GM04503 (cell line): Measurements from ENCODE around the gene AFAP1.

Experiments
- DNase-seq: peaks from one replicate; pipeline ENCODE4 v3.0.0-alpha.2; 2012; ENCODE audit warnings: low read depth

The AFAP1 gene

GRCh38 chr4:7967501-7968261 is 28.0 kb upstream of the AFAP1 start:
- no peak for DNase-seq

DNA sequence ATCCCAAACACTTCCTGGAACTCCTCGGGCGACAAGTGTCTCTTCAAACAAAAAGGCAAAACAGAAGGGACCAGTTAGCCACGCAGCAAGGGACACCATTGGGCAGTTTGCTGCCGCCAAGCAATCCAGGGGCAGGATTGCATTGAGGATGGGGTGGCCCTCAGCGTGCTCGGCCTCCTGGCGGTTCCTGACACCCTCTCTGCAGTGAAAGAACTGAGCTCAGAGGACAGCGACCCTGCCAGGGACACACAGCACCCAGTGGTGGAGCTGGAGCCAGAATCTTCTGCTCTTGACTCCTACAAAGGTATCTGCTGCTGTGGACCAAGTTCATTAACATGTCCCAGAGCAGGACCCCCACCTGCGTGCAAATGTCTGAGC is 27.4 kb upstream of the AFAP1 start:
- DNase-seq: no peak

GRCh38 chr4:7966281-7967062 is 26.8 kb upstream of the AFAP1 start:
- DNase-seq: no peak

GRCh38 chr4:7964890-7965662 is 25.4 kb upstream of the AFAP1 start:
- DNase-seq: no peak

- no peak for DNase-seq
Observed at GRCh38 chr4:7964459-7964858, 24.8 kb upstream of the AFAP1 start.

- no peak for DNase-seq
Observed at GRCh38 chr4:7963691-7964090, 24.0 kb upstream of the AFAP1 start.

DNA sequence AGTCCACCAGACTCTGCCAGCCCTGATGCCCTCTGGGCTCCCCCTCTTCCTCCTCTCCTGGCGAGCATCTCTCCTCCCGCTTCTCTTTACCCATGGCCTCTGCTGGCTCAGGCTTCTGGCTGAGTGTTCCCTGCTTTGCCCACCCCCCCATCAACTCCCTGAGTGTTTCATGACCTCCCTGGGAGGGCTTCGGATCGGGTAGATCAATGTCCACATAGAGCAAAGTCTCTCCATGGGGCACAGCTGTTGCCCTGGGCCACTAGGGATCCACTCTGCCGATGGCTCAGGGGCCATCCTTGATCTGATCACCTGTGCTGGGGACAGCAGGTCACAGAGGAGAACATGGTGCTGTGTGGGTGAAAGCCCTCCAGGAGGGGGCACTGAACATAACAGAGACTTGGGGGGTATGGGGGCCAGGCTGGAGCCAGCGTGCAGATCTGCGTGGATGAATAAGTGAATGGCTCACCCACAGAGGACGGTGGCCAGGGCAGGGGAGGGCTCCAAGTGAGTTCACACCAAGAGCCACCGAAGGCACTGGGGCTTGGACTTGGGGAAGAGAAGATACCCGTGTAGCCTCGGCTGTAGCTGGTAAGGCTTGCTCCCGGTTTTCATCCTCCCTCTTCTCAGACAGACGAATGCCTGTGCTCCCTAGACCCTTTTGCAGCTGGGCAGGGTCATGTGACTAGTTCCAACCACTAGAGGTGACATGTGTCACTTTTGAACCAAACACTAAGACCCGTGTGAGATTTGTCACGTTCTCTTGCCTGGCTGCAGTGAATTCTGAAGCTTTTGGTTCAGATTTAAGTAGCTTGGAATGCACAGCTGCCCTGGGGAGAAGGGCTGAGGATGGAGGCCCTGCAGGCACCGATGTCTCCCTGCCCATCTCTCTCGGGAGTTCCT is 23.2 kb upstream of the AFAP1 start:
- no peak for DNase-seq

GRCh38 chr4:7960790-7961655 is 21.4 kb upstream of the AFAP1 start:
- DNase-seq: peak; percentile 95

DNA sequence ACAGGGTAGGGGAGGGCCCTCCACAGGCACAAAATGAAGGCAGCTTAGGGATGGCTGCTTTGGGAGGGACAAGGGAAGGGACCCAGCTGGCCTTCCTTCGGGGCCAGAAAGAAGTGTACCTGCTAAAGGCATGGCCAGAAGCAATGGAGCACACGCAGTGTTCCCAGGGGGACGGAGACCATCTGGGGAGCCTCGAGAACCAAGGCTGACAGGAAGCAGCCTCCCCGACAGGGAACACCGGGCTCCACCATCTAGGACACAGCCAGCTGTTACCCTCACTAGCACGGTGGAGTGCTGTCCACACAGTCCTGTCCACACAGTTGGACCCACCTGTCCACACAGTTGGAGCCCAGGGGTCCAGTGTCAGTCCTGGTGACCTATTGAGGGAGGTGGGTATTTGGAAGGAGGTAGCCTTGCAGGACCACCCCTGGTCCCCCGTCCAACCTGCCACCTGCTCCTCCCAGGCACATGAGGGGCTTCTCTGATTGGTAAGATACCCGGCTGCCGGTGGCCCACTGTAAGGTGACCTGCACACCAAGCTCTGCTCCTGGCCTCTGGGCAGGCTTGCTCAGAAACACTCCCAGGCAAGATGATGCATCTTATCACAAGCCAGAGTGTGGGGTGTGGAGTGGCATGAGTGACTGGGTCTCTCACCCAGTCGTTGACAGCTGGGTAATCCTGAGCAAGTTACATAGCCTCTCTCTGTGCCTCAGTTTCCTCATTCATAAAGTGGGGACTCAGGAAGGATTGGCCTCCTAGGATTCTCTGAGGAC is 20.5 kb upstream of the AFAP1 start:
- no peak for DNase-seq

DNA sequence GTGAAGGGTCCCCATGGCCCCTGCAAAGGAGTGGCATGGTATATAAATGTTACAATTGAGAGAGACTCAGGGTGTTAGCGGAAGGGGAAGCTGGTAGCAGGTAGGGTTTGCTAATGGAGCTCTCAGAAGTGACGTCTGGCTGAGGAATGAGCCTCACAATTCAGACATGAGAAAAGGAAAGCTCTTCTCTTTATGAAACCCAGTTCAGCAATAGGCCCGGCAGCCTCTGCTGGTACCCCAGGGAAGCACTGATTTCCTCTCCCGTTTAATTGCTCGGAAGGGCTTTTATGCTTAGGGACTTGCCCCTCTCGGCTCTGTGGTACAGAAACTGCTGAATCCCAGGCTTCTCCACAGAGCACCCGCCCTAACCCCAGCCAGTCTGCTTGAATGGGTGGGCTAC is 19.4 kb upstream of the AFAP1 start:
- DNase-seq: no peak

GRCh38 chr4:7956934-7957656 is 17.4 kb upstream of the AFAP1 start:
- DNase-seq: no peak

GRCh38 chr4:7956270-7956808 is 16.7 kb upstream of the AFAP1 start:
- DNase-seq: no peak

DNA sequence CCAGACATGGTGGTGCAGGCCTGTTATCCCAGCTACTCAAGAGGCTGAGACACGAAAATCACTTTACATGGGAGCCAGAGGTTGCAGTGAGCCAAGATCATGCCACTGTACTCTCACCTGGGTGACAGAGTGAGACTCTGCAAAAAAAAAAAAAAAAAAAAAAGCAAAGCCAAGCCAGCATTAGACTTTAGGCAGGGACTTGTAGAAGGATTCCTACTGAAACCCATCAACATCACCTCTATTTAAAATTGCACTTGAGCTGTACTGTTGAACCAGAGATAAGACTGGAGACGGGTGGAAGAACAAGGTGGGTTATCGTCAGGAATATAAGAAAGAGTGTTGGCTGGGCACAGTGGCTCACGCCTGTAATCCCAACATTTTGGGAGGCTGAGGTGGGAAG is 15.7 kb upstream of the AFAP1 start:
- DNase-seq: no peak

GRCh38 chr4:7952615-7953014 is 13.0 kb upstream of the AFAP1 start:
- DNase-seq: no peak

DNA sequence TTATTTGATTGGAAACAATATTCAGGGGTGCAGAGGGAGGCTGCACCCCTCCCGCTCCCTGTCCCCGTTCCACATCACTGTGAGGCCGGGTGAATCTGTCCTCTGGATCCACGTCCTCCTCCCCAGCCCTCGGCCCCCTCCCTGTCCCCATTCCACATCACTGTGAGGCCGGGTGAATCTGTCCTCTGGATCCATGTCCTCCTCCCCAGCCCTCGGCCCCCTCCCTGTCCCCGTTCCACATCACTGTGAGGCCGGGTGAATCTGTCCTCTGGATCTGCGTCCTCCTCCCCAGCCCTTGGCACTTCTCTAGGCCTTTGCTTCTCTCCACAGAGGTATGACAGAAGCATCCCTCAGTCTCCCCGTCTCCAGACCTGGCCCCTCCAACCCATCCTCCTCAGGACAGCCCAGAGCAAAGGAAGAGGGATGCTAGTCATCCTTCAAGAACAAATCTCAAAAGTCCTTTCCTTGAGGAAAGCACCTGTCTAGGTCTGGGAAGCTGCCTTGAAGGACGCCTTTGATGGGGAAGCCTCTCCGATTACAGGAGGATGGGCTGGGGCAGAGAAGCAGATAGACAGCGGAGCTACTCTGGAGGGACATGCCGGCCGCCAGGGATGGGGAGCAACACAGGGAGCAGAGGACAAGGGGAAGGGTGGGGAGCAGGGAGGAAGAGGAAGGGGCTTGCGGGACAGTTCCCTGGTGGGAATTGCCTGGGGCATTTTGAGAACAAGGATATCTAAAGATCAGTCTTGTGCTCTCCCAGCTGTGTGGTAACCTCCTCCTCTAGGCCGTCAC is 10.8 kb upstream of the AFAP1 start:
- no peak for DNase-seq

DNA sequence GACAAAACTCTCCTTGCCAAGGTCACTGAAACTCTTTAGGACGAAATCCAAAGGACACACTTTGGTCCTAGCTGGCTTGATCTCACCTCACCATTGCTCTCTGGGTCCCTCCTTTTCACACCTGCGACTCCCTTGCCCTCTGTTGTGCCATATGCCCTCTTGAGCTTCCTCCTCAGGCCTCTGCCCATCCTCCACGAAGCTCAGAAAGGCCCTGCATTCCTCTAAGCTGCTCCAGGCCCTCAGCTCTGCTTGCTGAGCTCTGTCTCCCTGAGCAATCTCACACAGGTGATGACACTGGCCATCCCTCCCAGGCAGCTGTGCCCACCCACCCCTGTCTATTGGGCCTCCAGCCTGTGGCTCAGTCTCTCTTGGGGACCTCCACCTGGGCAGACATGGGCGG is 10.1 kb upstream of the AFAP1 start:
- no peak for DNase-seq

DNA sequence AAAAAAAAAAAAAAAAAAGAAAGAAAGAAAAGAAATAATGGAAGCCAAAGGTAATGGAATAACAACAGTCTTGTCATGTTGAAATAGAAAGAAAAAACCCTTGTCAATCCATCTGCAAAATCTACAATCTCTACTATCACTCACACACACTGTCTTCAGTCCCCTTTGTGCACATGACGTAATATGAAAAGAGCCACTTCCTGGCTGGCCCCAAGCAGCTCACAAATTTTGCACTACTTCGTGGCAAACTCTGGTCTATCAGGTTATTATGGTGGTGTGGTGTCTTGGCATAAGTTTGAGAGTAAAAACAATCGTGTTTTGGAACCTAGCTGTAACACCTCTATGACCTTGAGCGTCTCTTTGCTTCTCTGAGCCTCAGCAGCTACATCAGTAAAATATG is 8.3 kb upstream of the AFAP1 start:
- no peak for DNase-seq

DNA sequence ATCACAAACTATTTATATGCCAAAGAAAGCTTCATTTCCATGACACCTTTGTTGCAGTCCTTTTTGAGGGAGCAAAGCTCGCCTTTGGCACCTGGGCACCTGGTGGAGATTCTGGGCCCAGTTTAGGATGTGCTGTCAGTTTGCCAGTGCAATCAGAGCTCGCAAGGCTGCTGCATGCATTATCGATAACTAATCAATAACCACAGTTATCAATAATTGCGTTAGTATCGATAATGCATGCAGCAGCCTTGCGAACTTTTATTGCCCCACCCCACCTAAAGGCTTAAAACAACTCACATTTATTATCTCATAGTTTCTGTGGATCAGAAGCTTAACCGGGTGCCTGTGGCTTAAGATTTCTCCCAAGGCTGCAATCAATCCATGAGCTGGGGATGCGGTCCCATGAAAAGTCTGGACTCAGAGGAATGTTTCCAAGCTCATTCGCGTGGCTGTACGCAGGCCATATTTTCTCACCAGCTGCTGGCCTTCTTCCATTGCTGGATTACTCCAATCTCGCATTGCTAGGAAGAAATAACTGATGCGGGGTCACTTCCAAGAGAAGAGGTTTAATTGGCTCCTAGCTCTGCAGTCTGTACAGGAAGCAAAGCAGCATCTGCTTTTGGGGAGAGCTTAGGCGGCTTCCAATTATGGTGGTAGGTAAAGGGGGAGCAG is 6.2 kb upstream of the AFAP1 start:
- no peak for DNase-seq
